Endodermal cell (in vitro differentiated cells): ENCODE data around the gene SETD4. TPM values are rescaled to one million over a fixed set of nuclear protein-coding genes. Genes with fewer than 3 reads are reported as not detected.

Experiments used
- DNase-seq: peaks from one replicate; pipeline ENCODE4 v3.0.0-alpha.2; 2017
- H3K27ac ChIP-seq: 2 replicates; pipeline ENCODE4 v1.5.1; 2013; ENCODE audit warnings: mild to moderate bottlenecking, low read depth, low read length, moderate library complexity
- H3K27me3 ChIP-seq: 2 replicates; pipeline ENCODE4 v1.6.1; 2013; ENCODE audit warnings: mild to moderate bottlenecking, low read length, moderate library complexity; ENCODE audit not compliant: insufficient read depth, control insufficient read depth, poor library complexity, severe bottlenecking
- H3K36me3 ChIP-seq: 2 replicates; pipeline ENCODE4 v1.7.0; 2013; ENCODE audit warnings: mild to moderate bottlenecking, low read length, moderate library complexity; ENCODE audit not compliant: control insufficient read depth, insufficient read depth
- H3K4me1 ChIP-seq: one replicate; pipeline ENCODE4 v1.7.0; 2013; ENCODE audit warnings: low read length; ENCODE audit not compliant: control insufficient read depth, insufficient read depth
- H3K4me3 ChIP-seq: 2 replicates; pipeline ENCODE4 v1.5.1; 2013; ENCODE audit warnings: mild to moderate bottlenecking, low read length, moderate library complexity
- H3K9ac ChIP-seq: 2 replicates; pipeline ENCODE4 v1.6.1; 2013; ENCODE audit warnings: mild to moderate bottlenecking, low read length, moderate library complexity; ENCODE audit not compliant: poor library complexity, severe bottlenecking; ENCODE audit errors: extremely low read depth
- H3K9me3 ChIP-seq: 2 replicates; pipeline ENCODE4 v1.6.1; 2013; ENCODE audit warnings: mild to moderate bottlenecking, low read length, moderate library complexity; ENCODE audit not compliant: control insufficient read depth
- H3K27ac Mint-ChIP-seq: 2 replicates; pipeline ENCODE4 v1.8.0; 2020; ENCODE audit warnings: mixed read lengths
- H3K27me3 Mint-ChIP-seq: 2 replicates; pipeline ENCODE4 v1.8.0; 2021; ENCODE audit warnings: mild to moderate bottlenecking, mixed read lengths; ENCODE audit not compliant: insufficient read depth
- H3K36me3 Mint-ChIP-seq: 2 replicates; pipeline ENCODE4 v1.8.0; 2020; ENCODE audit warnings: low read depth, mixed read lengths
- H3K4me1 Mint-ChIP-seq: 2 replicates; pipeline ENCODE4 v1.8.0; 2020; ENCODE audit warnings: mixed read lengths
- H3K4me3 Mint-ChIP-seq: 2 replicates; pipeline ENCODE4 v1.8.0; 2020; ENCODE audit warnings: mild to moderate bottlenecking, moderate library complexity, mixed read lengths
- H3K9me3 Mint-ChIP-seq: 2 replicates; pipeline ENCODE4 v1.8.0; 2020; ENCODE audit warnings: mild to moderate bottlenecking, mixed read lengths
- WGBS, 2 experiments: methylation state at CpG; one replicate each; pipeline versions ENCODE4 v1.1.5 to v1.1.7; 2013; ENCODE audit warnings: missing lambda C conversion rate in 2 of 2, mixed read lengths in 1 of 2; ENCODE audit not compliant: insufficient coverage in 1 of 2, insufficient read length in 1 of 2; 5-methylcytosine and 5-hydroxymethylcytosine counted together
- total RNA-seq, 2 donors: library from RNA; stranded (reverse); fragmentation: NEBNext Ultra II Directional in 1 of 2; extraction: Animal tissue kit (Norgen Biotek cat#: 25700) in 1 of 2; gene quantifications; 2 replicates in 1 of 2; 3 replicates in 1 of 2; pipeline ENCODE4 v1.2.1, GENCODE V29; 2021
- TF ChIP-seq, protein P1 (sequence below): fragments of 200-600 bp; sonication (generic); conservative IDR thresholded peaks from 2 replicates; pipeline ENCODE4 v1.5.0; 2021; ENCODE audit warnings: antibody characterized with exemption, mild to moderate bottlenecking

SETD4 gene
- total RNA-seq, 2 donors from 2014 or later, result 27.8 to 31.9 TPM

- WGBS, 2 experiments, result 15 to 20% methylated on average over 31 to 71 of the region's 71 CpGs
- H3K27me3 Mint-ChIP-seq, result peaks cover 11% of the 10 kb centered on the region
- H3K9me3 ChIP-seq, result peaks cover 25% of the 10 kb centered on the region
- H3K9me3 Mint-ChIP-seq, result peaks cover 18% of the 10 kb centered on the region
- TF ChIP-seq, protein P1, sequence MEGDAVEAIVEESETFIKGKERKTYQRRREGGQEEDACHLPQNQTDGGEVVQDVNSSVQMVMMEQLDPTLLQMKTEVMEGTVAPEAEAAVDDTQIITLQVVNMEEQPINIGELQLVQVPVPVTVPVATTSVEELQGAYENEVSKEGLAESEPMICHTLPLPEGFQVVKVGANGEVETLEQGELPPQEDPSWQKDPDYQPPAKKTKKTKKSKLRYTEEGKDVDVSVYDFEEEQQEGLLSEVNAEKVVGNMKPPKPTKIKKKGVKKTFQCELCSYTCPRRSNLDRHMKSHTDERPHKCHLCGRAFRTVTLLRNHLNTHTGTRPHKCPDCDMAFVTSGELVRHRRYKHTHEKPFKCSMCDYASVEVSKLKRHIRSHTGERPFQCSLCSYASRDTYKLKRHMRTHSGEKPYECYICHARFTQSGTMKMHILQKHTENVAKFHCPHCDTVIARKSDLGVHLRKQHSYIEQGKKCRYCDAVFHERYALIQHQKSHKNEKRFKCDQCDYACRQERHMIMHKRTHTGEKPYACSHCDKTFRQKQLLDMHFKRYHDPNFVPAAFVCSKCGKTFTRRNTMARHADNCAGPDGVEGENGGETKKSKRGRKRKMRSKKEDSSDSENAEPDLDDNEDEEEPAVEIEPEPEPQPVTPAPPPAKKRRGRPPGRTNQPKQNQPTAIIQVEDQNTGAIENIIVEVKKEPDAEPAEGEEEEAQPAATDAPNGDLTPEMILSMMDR, result no peak
- peaks cover 10% of the 10 kb centered on the region for H3K36me3 Mint-ChIP-seq
- no peaks in the 10 kb centered on the region for H3K36me3 ChIP-seq
- H3K9ac ChIP-seq, result no peak within 1 kb of the TSS
- peaks cover 4% of the 10 kb centered on the region for H3K4me1 ChIP-seq
- no peaks in the 10 kb centered on the region for H3K27me3 ChIP-seq
- peak; percentile 91 for DNase-seq
- peaks cover 15% of the 10 kb centered on the region for H3K4me1 Mint-ChIP-seq
- H3K27ac Mint-ChIP-seq, result no peak within 1 kb of the TSS
- H3K4me3 Mint-ChIP-seq, result peak within 1 kb of the TSS; percentile 71
- H3K4me3 ChIP-seq, result peak within 1 kb of the TSS; percentile 84
- H3K27ac ChIP-seq, result no peak within 1 kb of the TSS
Observed at GRCh38 chr21:36069713-36070583, 9.6 kb upstream of the SETD4 start, which contains the start of gene CBR1. CBR1 (plus strand) TSS chr21:36070024; CDS start chr21:36070116, 92 bp downstream.

GRCh38 chr21:36068748-36069398 is 8.5 kb upstream of the SETD4 start:
- peaks cover 25% of the 10 kb centered on the region for H3K9me3 ChIP-seq
- 92 to 100% methylated on average over 2 to 5 of the region's 5 CpGs for WGBS, 2 experiments
- no peak overlapping the region for H3K27ac ChIP-seq
- peaks cover 18% of the 10 kb centered on the region for H3K9me3 Mint-ChIP-seq
- TF ChIP-seq, protein P1, result no peak
- H3K27ac Mint-ChIP-seq, result no peak overlapping the region
- H3K4me3 ChIP-seq, result peak overlapping the region; percentile 84
- H3K36me3 ChIP-seq, result no peaks in the 10 kb centered on the region
- no peaks in the 10 kb centered on the region for H3K4me1 ChIP-seq
- H3K27me3 ChIP-seq, result no peaks in the 10 kb centered on the region
- H3K9ac ChIP-seq, result no peak overlapping the region
- H3K4me1 Mint-ChIP-seq, result peaks cover 9% of the 10 kb centered on the region
- DNase-seq, result no peak
- peaks cover 10% of the 10 kb centered on the region for H3K36me3 Mint-ChIP-seq
- peak overlapping the region; percentile 71 for H3K4me3 Mint-ChIP-seq
- H3K27me3 Mint-ChIP-seq, result peaks cover 11% of the 10 kb centered on the region

DNA sequence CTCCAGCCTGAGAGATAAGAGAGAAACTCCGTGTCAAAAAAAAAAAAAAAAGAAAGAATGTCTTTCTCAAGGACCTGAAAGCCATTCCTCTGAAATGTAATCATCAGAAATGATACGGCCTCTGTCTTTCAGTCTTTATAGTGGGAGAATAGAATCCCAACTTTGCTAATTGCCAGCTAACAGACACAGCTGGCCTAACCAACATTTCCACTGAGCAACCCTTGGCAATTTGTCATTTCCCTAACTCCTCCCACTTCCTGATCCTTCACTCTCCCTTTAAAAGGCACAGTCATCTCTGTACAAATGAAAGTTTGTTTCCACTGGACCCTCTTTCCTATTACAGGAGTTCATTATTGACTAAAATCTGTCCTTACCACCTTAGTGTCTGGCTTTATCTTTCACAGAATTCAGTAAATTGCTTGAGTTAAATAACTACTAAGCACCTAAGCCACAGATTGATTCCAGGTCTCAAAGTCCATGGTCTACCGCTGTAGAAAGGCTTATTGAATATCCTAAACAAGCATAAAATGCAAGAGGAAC is 5.2 kb upstream of the SETD4 start:
- Histone ChIP-seq H3K9ac (no peak overlapping the region), H3K9me3 (peaks cover 25% of the 10 kb centered on the region), H3K36me3 (no peaks in the 10 kb centered on the region), H3K4me3 (no peak overlapping the region), H3K4me1 (no peaks in the 10 kb centered on the region), H3K27ac (no peak overlapping the region), H3K27me3 (no peaks in the 10 kb centered on the region)
- peaks cover 12% of the 10 kb centered on the region for H3K27me3 Mint-ChIP-seq
- WGBS, 2 experiments, result 87 to 100% methylated on average over 1 to 3 of the region's 3 CpGs
- TF ChIP-seq, protein P1, result no peak
- H3K4me3 Mint-ChIP-seq, result no peak overlapping the region
- peaks cover 6% of the 10 kb centered on the region for H3K36me3 Mint-ChIP-seq
- no peak overlapping the region for H3K27ac Mint-ChIP-seq
- H3K9me3 Mint-ChIP-seq, result peaks cover 18% of the 10 kb centered on the region
- DNase-seq, result no peak
- H3K4me1 Mint-ChIP-seq, result no peaks in the 10 kb centered on the region
